ENCODE data around the gene FRAS1.
"Not testable (repeated sequence)": the region's sequence is repeated elsewhere in the genome, so short reads cannot be mapped to it uniquely, and the experiment has no call there.

The FRAS1 gene

GRCh38 chr4:78545275-78546246 is 488.4 kb downstream of the FRAS1 start:
- Histone ChIP-seq H3K4me3 (ENCODE audit: low read depth in 1 of 2, low read length in 2 of 2) (no peak overlapping the region), H3K27ac (ENCODE audit: low read length) (no peak overlapping the region), H3K9me3 (ENCODE audit: insufficient read depth, low read length, severe bottlenecking) (no peaks in the 10 kb centered on the region), H2AFZ (ENCODE audit: low read depth, low read length) (no peak overlapping the region), H3K36me3 (ENCODE audit: insufficient read depth, low read length) (no peaks in the 10 kb centered on the region), H3K9ac (ENCODE audit: low read depth, low read length) (no peak overlapping the region), H3K79me2 (ENCODE audit: insufficient read depth, low read length) (no peaks in the 10 kb centered on the region), H4K20me1 (ENCODE audit: insufficient read depth, low read length) (no peaks in the 10 kb centered on the region), H3K27me3 (ENCODE audit: insufficient read depth, low read length, poor library complexity) (no peaks in the 10 kb centered on the region), H3K4me1 (ENCODE audit: insufficient read depth, low read length) (no peaks in the 10 kb centered on the region), H3K4me2 (ENCODE audit: insufficient read depth, low read length) (no peak overlapping the region)
- TF ChIP-seq CTCF (IDR thresholded peaks at IDR 0.05; ENCODE audit: borderline replicate concordance, extremely low read depth, low read length, poor library complexity, severe bottlenecking): no peak
- TF ChIP-seq EZH2 (IDR thresholded peaks at IDR 0.05; ENCODE audit: borderline replicate concordance, low read depth, low read length, severe bottlenecking): no peak
- no peak for ATAC-seq (ENCODE audit: insufficient read depth, low read depth)
- DNase-seq: no peak

GRCh38 chr4:78547899-78548298 is 490.8 kb downstream of the FRAS1 start:
- not testable (repeated sequence) for H2AFZ ChIP-seq (ENCODE audit: low read depth, low read length); H3K27ac ChIP-seq (ENCODE audit: low read length); H3K4me2 ChIP-seq (ENCODE audit: insufficient read depth, low read length); H3K36me3 ChIP-seq (ENCODE audit: insufficient read depth, low read length); DNase-seq; H3K4me3 ChIP-seq (ENCODE audit: low read depth in 1 of 2, low read length in 2 of 2); ATAC-seq (ENCODE audit: insufficient read depth, low read depth); H3K9ac ChIP-seq (ENCODE audit: low read depth, low read length); H3K79me2 ChIP-seq (ENCODE audit: insufficient read depth, low read length); H4K20me1 ChIP-seq (ENCODE audit: insufficient read depth, low read length); H3K4me1 ChIP-seq (ENCODE audit: insufficient read depth, low read length); H3K9me3 ChIP-seq (ENCODE audit: insufficient read depth, low read length, severe bottlenecking); H3K27me3 ChIP-seq (ENCODE audit: insufficient read depth, low read length, poor library complexity)

GRCh38 chr4:78548889-78549288 is 491.8 kb downstream of the FRAS1 start:
- ATAC-seq (ENCODE audit: insufficient read depth, low read depth); H3K36me3 ChIP-seq (ENCODE audit: insufficient read depth, low read length): not testable (repeated sequence)

GRCh38 chr4:78551420-78552351 is 494.6 kb downstream of the FRAS1 start, which contains the start of gene ANXA3:
Gene ANXA3 (plus strand): TSS chr4:78551770. CDS start chr4:78554474, 2,704 bp downstream.
- Histone ChIP-seq H3K27ac (ENCODE audit: low read length) (no peak within 1 kb of the TSS), H3K4me3 (ENCODE audit: low read depth in 1 of 2, low read length in 2 of 2) (no peak within 1 kb of the TSS), H3K9ac (ENCODE audit: low read depth, low read length) (no peak within 1 kb of the TSS), H4K20me1 (ENCODE audit: insufficient read depth, low read length) (no peaks in the 10 kb centered on the region), H3K9me3 (ENCODE audit: insufficient read depth, low read length, severe bottlenecking) (no peaks in the 10 kb centered on the region), H3K79me2 (ENCODE audit: insufficient read depth, low read length) (no peaks in the 10 kb centered on the region), H2AFZ (ENCODE audit: low read depth, low read length) (no peak within 1 kb of the TSS), H3K36me3 (ENCODE audit: insufficient read depth, low read length) (no peaks in the 10 kb centered on the region), H3K27me3 (ENCODE audit: insufficient read depth, low read length, poor library complexity) (no peaks in the 10 kb centered on the region), H3K4me1 (ENCODE audit: insufficient read depth, low read length) (peaks cover 5% of the 10 kb centered on the region; the same call in 1 of the 2 replicates), H3K4me2 (ENCODE audit: insufficient read depth, low read length) (no peak within 1 kb of the TSS)
- TF ChIP-seq EZH2 (IDR thresholded peaks at IDR 0.05; ENCODE audit: borderline replicate concordance, low read depth, low read length, severe bottlenecking) (no peak), CTCF (IDR thresholded peaks at IDR 0.05; ENCODE audit: borderline replicate concordance, extremely low read depth, low read length, poor library complexity, severe bottlenecking) (no peak)
- ATAC-seq (ENCODE audit: insufficient read depth, low read depth): no peak
- DNase-seq: no peak

More at GRCh38 chr4:78548889-78549288, 491.8 kb downstream of the FRAS1 start:
- not testable (repeated sequence) for H3K9me3 ChIP-seq (ENCODE audit: insufficient read depth, low read length, severe bottlenecking); H2AFZ ChIP-seq (ENCODE audit: low read depth, low read length); H3K4me1 ChIP-seq (ENCODE audit: insufficient read depth, low read length); H3K27me3 ChIP-seq (ENCODE audit: insufficient read depth, low read length, poor library complexity); H4K20me1 ChIP-seq (ENCODE audit: insufficient read depth, low read length); H3K4me3 ChIP-seq (ENCODE audit: low read depth in 1 of 2, low read length in 2 of 2); H3K9ac ChIP-seq (ENCODE audit: low read depth, low read length); H3K4me2 ChIP-seq (ENCODE audit: insufficient read depth, low read length); DNase-seq; H3K27ac ChIP-seq (ENCODE audit: low read length); H3K79me2 ChIP-seq (ENCODE audit: insufficient read depth, low read length)

Measured in DND-41 (cell line).